ENCODE results near the gene SLC2A4RG.

SLC2A4RG gene

DNA sequence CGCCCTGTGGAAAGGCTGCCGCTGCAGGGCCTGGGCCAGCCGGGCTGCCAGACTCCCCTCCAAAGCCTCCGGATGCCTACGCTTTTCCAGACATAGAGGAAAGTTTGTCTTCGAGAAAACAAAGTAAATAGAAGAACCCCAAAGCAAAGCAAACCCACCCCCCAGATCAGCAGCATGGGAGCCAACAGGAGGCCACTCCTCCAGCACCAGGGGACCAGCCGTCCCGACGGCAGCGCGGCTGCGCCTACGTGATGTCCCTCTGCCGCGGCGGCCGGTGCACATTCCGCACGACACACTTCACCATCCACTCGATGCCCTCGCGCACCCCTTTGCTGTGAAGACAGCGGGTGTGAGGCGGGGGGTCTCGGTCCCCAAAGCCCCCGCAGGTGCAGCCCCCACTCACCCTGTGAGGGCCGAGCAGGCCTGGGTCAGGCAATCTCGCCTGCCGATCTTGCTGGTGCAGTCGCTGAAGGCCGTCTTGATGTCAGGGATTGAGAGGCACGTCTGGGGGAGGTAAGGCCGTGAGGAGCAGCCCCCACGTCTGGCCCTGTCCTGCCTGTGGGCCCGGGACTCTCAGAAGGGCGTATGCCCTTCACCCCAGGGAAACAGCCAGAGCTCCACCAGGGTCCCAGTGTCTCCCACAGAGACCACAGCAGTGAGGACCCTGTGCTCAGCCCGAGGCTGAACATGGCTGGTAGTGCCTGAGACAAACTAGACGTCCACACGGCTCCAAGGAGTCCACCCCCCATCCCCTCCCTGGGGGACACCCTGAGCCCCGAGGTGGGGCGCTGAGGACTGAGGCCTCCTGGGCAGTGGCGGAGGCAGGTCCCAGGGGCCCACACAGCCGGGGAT is 39.2 kb upstream of the SLC2A4RG start:
- no peak for DNase-seq

DNA sequence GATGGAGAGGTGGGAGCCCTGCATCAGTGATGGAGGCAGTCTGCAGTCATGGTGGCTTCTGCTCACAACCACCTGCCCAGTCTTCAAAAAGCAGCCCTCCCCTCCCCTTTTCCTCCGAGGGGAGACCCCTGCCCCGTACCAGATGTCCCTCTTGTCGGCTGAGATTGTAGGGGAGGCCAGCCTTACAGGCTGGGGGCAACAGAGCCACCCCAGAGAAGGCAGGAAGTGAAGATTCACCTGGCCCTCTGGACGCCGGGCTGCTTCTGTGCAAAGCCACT is 38.6 kb upstream of the SLC2A4RG start:
- DNase-seq, result no peak

GRCh38 chr20:63701329-63702035 is 38.1 kb upstream of the SLC2A4RG start:
- no peak for DNase-seq

GRCh38 chr20:63702036-63702665 is 37.4 kb upstream of the SLC2A4RG start:
- DNase-seq, result no peak

DNA sequence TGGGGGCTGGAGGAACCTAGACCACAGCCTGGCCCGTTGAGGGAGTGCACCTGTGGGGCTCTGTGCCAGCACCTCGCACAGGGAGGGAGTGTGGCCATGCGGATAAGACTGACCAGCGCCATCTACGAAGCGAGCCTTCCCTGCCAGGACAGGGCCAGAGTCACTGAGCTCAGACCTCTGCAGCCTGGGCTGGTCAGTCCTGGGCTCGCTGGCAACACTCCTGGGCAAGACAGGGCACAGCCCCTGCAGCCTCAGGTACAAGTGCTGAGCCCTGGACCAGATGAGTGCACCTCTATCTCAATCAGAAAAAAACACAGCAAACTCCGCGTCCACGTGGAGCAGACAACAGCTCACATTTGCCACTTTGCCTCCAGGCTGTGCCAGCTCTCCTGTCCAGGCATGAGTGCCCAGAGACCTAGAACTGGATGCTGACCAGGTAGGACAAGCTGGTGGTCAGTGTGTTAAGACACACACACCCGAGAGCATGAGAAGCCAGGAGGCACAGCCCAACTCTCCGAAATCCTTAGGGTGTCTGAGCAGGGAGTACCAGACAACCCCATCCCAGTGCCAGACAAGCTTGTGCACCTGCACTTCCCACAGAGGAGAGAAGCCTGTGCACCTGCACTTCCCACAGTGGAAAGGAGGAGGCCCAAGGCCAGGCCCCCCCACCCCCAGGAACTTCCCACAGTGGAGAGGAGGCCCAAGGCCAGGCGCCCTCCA is 36.7 kb upstream of the SLC2A4RG start:
- no peak for DNase-seq

- DNase-seq, result no peak
These were observed 36.1 kb upstream of the SLC2A4RG start for GRCh38 chr20:63703471-63703975.

DNA sequence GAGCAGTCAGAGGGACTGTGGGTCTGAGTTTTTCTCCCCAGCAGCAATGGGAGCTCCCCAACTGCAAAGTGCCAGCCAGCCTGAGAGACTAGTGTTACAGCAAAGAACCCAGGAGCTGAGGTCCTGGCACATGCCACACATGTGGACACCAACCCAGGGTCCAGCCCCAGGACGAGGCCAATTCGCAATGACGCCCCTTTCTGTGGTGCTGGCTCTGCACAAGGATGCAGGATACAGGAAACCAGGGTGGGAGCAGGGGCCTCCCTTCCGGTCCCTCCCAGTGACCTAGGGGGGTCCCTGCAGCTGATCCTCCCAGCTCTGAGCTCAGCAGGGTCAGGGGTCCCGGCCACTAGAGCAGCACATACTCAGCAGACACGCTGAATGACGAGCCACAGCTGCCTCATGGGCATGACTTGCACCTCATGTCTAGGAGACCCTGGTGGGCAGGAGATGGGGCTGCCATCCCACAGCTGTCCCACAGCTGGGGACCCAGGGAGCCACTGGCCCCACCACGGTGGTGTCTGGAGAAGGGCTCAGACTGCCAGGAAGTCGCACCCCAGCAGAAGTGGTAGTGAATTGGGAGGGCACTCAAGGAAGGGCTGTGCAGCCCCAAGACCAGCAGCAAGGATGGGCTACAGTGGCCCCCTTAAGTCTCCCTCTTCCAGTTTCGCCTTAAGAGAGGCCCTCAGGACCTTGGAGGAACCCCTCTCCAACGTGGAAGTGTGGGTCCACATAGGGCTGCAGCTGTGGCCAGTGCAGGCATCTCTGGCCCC is 35.4 kb upstream of the SLC2A4RG start:
- DNase-seq, result no peak

DNA sequence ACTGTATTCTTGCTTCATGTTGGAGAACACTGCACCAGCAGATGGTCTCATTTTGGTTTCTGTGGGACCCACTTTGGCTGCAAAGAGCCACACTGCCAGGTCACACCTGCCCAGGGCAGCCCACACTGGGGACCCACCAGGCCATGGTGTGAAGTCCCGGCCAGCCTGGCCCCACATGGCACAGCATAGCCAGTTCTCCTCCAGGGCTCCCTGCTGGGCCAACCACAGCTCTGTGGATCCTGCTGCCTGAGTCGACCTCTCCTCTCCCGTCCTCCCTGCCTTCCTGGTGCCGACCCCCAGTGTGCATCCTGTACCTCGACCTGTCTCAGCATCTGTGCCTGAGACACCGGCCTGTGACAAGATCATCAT is 34.8 kb upstream of the SLC2A4RG start:
- no peak for DNase-seq

DNA sequence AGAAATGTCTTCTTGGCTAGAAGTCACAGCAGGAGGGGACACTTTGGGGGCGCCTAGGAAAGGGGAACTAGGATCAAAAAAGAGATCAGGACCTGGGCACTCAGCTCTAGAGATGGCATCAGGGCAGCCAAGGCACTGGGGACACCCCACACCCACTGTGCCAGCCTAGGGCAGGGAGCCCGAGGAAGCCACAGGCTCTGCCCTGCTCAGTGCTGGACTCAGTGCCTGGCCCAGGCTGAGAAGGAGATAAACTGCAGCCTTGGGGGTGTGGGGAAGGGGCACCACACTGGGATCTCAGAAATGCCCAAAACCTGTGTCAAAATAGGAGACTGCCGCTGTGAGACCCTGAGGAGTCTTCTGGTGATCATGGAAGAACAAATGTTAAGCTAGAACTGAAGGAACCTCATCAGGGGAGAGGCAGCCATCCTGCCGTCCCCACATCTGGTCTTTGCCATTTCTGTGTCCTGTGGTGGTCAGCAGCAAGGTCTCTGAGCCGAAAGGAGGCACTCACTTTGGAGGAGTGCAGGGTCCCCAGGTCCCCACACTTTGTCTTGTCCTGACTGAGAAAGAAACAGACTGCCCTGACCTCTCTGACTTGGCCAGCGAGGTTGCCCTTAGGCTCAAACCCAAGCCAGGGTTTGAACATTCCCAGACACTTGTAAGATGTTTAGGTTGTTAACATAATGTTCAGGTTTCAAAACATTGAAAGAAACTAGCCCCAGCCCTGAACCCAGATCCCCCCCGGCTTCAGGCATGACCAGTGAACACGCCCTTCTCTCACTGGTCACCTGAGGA is 34.1 kb upstream of the SLC2A4RG start:
- no peak for DNase-seq

- no peak for DNase-seq
These were observed 33.4 kb upstream of the SLC2A4RG start for GRCh38 chr20:63706027-63706695.

GRCh38 chr20:63706852-63707557 is 32.6 kb upstream of the SLC2A4RG start:
- no peak for DNase-seq

DNA sequence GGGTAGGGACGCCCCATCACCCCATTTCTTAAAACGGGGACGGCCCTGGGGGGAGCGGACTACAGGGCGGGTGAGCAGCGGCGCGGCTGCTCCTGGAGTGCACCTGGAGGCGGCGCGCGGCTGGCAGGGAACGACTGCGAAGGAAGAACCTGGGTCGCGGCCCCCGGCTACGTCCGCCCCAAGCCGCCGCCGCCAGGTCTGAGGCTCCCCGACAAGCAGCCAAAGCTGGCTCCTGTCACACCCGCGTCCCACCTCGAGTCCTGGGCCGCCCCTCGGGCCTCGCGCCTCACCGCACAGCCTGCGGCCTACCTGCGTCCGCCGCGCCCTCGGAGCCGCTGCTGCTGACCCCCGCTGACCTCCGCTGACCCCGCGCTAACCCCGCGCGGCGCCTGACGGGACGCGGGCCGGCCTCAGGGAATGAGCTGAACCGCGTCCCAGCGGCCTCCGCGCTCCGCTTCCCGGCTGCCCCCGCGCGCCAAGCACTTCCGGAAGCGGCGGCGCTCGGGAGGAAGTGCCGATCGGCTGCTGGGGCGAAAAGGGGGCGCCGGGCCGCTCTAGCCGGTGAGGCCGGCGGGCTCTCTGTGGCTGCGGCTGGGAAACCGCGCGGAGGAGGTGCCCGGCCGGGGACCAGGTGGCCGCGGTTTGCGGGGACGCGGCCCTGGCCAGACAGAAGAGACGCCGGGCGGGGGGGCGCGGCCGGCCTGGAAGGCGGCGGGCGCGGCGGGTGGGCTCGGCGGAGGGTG is 31.8 kb upstream of the SLC2A4RG start, which contains the start of the genes ARFRP1 and ZGPAT:
ARFRP1 (minus strand) TSS at position 419 of the 743 bp plus-strand sequence. CDS start 885 bp downstream, outside the sequence.
ZGPAT (plus strand) TSS at position 482 of the 743 bp plus-strand sequence. CDS start 542 bp downstream, outside the sequence.
- DNase-seq, result peak; percentile 50

- no peak for DNase-seq
These were observed 31.1 kb upstream of the SLC2A4RG start for GRCh38 chr20:63708301-63709148.

DNA sequence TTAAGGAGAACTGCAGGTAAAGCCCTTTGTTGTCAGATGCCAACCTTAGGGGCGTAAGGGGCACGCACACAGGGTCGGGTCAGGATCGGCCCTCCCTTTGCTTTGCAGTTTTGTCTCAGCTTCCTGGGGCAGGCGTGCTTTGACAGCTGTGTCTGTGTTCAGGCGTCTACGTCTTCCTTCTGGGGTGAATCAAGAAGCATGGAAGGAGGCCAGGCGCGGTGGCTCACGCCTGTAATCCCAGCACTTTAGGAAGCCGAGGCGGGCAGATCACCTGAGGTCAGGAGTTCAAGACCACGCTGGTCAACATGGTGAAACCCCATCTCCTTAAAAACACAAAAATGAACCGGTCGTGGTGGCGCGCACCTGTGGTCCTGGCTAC is 30.4 kb upstream of the SLC2A4RG start:
- DNase-seq, result no peak

GRCh38 chr20:63711085-63711645 is 28.4 kb upstream of the SLC2A4RG start:
- no peak for DNase-seq

- no peak for DNase-seq
These were observed 27.4 kb upstream of the SLC2A4RG start for GRCh38 chr20:63712191-63712590.

GRCh38 chr20:63714858-63715257 is 24.7 kb upstream of the SLC2A4RG start:
- no peak for DNase-seq

GRCh38 chr20:63718996-63719395 is 20.6 kb upstream of the SLC2A4RG start:
- DNase-seq, result no peak
